CD4-positive, alpha-beta T cell treated with Interleukin-15 for 4 hours (primary cell): ENCODE results near the gene CGN.
"Not testable (repeated sequence)": the region's sequence is repeated elsewhere in the genome, so short reads cannot be mapped to it uniquely, and the experiment has no call there.

ENCODE experiments used
- DNase-seq: peaks from one replicate; pipeline ENCODE4 v3.0.0-alpha.2; 2020; ENCODE audit warnings: low spot score

Gene CGN

DNA sequence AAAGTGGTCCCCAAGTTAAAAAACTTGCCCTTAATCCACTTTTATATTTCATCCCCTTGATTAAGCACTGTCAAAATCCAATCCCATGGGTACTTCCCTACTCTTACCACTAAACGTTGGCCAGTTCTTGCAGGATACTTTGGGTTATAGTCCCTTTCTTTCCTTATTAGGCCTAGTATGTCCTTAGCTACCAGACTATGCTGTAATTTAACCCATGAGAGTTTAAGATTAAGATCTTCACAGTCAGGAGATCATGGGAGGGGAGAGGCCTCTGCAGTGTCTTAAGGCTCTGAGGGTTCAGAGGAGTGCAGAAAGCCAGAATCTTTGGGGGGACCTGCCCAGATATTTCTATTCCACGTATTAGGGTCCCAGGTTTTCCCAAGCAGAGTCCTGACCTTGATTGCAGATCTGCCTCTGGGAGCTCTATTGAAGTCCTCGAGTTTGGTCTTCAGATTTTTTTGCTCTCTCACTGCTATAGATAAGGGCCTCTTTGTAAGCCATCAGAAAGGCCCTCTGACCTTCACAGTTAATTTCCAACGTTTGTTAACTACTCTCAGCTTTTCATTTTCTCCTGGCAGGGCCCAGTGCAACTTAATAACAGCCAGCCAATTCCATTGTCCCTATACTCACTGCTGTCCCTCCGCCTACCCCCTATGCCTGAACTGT, 9.0 kb upstream of the CGN start:
- DNase-seq = no peak

DNA sequence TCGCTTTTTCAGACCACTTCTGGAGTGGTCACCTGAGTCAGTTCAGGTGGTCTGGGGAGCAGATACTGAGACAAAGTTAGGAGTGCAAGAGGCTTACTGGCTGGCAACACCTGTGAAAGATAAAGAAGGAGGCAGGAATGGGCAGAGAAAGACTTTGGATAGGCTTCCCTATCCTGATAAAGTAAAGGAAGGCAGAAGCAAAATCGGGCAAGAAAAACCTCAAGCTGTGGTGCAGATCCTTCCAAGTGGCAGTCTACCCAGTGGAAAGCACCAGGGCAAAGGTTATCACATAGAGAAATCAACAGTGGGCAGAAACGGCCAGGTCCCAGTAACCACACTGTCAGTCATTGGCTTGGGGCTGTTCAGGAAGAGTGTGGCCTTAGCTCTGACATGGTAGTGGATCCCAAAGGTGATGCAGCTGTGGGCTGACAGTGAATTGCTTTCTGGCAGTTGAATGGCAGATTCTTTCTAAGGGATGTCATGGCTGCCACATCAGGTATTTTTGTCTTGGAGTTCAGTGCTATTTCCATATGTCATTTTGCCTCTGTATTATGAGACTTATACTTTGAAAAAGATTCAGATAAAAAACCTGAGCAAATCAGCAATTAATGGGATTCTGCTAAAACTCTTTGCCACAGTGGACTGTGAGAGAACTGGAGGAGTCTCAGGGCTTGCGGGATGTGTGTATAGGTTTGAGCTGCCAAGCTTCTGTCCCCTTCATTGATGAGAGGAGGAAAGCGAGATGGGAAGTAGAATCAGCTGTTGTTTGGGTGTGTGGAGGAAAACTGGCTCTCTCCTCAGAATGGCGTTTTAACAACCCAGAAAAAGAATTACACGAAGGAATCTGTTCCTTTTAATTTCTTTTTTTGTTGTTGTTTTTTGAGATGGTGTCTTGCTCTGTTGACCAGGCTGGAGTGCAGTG, 8.1 kb upstream of the CGN start:
- DNase-seq = no peak

- no peak for DNase-seq
These were observed 6.9 kb upstream of the CGN start for GRCh38 chr1:151504252-151504651.

- no peak for DNase-seq
These were observed 6.4 kb upstream of the CGN start for GRCh38 chr1:151504759-151505158.

GRCh38 chr1:151508833-151509232, 2.4 kb upstream of the CGN start:
- DNase-seq = no peak

DNA sequence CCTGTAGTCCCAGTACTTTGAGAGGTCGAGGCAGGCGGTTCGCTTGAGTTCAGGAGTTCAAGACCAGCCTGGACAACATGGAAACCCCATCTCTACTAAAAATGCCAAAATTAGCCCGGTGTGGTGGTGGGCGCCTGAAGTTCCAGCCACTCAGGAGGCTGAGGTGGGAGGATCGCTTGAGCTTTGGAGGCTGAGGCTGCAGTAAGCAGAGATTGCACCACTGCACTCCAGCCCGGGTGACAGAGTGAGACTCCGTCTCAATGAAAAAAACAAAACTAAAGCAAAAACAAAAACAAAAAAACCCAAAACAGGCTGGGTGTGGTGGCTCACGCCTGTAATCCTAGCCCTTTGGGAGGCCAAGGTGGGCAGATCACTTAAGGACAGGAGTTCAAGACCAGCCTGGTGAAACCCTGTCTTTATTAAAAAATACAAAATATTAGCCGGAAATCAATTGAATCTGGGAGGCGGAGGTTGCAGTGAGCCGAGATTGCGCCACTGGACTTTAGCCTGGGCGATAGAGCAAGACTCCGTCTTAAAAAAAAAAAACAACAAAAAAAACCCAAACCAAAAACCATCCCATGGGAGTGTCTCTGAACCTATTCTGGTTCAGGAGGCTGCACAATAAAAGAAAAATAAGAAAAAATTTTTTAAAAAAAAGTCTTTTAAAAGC, 1.7 kb upstream of the CGN start:
- DNase-seq = no peak

DNA sequence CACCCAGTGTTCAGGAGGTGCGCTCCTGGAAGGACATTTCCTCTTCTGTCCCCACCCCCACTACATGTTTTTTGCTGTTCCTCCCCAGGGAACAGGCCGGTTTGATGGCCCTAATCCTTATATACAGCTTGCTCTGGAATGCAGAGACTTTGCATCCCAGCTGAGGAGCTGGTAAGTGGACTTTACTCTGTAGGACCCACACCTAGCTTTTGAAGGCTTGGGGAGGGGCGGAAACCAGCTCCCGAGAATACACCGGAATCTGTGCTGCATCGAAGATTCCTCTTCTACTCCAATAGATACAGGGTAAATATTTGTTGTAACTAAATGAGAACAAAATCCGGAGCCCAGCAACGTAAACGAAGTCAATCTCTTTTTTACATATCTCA, 1.2 kb upstream of the CGN start:
- no peak for DNase-seq

DNA sequence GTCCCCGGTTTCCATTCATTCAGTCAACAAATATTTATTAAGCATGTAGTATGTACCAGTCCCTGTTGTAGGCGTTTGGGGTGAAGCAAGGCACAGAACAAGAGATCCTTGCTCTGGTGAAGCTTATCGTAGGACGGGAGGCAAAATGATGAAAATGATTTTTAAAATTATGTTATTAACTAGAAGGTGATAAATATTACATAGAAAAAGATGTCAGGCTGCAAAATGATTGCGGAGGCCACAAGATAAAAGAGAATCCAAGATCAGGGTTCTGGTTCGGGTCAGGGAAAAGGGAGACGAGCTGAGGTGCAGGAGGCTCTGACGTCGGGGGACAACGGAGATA, 602 bp upstream of the CGN start:
- no peak for DNase-seq

DNA sequence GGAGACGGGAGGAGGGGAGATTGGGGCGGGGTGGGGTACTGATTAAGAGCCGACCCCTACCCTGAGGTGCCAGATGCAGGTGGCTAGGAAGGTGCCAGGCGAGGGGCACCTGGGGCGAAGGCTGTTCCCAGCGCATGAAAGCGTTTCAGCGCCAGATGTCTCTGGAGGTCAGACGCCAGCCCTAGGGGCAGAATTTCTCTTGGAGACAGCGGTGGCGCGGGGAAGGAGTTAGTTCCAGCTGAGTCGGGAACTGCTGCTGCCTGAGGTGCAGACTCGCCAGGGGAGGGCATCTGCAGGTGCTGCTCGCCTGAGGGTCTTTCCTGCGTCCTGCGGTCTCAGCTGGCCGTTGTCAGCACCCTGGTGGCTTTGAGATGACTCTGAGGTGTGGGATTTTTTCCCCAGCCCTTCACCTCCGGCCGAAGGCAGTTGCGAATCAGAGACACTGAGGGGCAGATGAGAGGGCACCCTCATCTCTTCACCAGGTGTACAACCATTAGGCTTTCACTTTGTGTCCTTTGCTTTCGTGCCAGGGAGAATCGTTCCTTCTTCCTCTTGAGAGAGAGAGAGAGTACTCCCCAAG, 539 bp downstream of the CGN start:
- no peak for DNase-seq

DNA sequence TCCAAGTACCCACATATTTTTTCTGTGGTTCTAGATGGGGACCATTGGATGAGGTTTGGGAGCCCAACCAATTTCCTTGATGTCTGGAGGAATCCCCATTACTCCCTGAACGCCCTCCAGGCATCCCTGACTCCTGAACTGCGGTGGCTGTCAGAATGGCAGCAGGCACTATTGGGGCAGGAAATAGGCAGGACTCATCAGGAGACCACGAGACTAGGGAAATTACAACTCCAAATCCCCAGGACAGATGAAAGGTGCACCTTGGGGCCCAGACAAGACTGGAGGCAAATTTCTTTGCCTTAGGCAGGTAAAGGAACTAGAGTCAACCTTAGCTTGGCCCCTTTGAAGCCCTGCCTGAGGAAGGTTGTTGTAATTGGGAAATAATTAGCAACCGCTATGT, 1.1 kb downstream of the CGN start:
- DNase-seq = no peak

DNA sequence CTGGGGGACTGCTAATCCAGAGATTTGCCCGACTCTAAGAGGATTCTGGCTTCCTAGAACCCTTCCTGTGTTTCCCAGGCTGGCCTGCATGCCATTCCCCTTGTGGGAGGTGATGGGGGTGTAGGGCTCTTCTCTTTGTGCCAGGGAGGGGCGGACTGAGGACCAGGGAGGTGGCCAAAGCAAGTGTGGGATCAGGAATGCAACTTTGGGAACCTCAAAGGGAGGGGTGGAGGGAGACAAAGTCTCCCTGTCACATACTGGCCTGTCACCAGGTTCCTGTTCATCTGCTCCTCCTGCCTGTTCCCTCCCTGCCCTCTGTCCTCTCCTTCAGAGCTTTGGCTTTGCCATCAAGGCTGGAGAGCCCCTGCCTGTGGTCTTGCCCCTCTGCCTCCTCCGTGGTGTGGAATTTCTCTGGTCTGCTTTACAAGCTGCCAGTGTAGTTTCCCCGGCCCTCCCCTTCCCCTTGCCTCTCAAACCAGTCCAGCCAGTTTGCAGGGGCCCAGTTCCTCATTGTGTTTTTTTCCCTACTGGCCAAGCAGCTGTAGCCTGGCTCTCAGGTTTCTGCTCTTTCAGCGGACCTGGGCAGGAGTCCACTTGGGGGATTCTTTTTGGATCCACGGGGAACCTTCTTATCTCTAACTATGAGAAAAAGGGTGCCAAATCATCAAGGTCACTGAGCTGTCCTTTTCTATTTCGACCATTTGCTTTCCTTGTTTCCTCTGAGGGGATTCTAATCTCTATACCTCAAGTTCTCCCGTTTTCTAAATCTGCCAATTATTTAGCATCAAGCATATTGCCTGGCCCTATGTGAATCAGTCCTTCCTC, 1.8 kb downstream of the CGN start:
- no peak for DNase-seq

GRCh38 chr1:151513626-151514121, 2.5 kb downstream of the CGN start:
- DNase-seq = no peak

GRCh38 chr1:151514366-151514765, 3.2 kb downstream of the CGN start:
- DNase-seq = no peak

GRCh38 chr1:151515265-151515664, 4.1 kb downstream of the CGN start:
- no peak for DNase-seq

GRCh38 chr1:151516031-151516511, 4.9 kb downstream of the CGN start:
- DNase-seq = no peak

- DNase-seq = no peak
These were observed 7.2 kb downstream of the CGN start for GRCh38 chr1:151518431-151518830.

GRCh38 chr1:151518936-151519335, 7.7 kb downstream of the CGN start:
- no peak for DNase-seq

GRCh38 chr1:151519667-151520066, 8.5 kb downstream of the CGN start:
- DNase-seq = no peak

DNA sequence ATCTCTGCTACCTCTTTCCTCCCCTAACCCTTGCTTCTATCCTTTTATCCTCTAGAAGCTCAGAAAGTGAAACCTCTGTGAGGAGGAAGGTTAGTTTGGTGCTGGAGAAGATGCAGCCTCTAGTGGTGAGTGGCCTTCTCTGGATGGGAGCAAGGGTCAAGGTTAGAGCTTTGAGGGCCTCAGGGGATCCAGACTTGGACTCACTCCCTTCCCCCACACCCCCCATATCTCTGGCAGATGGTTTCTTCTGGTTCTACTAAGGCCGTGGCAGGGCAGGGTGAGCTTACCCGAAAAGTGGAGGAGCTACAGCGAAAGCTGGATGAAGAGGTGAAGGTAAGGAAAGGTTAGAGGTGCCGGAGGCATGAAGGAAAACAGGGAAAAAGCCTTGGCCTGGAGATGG, 9.2 kb downstream of the CGN start:
- no peak for DNase-seq

- DNase-seq = not testable (repeated sequence)
These were observed 11.2 kb downstream of the CGN start for GRCh38 chr1:151522427-151522826.

DNA sequence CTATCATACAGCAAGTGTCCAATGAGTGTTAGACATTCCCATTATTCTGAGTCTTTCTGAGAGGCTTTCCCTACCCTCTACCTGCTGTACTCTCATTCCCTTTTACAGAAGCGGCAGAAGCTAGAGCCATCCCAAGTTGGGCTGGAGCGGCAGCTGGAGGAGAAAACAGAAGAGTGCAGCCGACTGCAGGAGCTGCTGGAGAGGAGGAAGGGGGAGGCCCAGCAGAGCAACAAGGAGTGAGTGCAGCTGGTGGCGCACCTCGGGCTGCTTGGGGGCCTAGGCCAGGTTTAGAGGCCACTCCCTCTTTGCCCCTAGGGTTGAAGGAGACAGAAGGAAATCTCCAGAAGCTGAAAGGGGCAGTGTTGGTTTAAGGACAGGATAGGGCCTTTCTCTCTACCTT, 12.1 kb downstream of the CGN start:
- DNase-seq = no peak

- no peak for DNase-seq
These were observed 13.5 kb downstream of the CGN start for GRCh38 chr1:151524736-151525135.
